GM19043 (cell line): ENCODE results near the gene MGLL.

Experiments
- ATAC-seq: cut with Tn5 transposase; IDR thresholded peaks from one replicate; pipeline ENCODE4 v1.9.1; 2021; ENCODE audit warnings: low read depth; ENCODE audit not compliant: unreplicated experiment

The MGLL gene

DNA sequence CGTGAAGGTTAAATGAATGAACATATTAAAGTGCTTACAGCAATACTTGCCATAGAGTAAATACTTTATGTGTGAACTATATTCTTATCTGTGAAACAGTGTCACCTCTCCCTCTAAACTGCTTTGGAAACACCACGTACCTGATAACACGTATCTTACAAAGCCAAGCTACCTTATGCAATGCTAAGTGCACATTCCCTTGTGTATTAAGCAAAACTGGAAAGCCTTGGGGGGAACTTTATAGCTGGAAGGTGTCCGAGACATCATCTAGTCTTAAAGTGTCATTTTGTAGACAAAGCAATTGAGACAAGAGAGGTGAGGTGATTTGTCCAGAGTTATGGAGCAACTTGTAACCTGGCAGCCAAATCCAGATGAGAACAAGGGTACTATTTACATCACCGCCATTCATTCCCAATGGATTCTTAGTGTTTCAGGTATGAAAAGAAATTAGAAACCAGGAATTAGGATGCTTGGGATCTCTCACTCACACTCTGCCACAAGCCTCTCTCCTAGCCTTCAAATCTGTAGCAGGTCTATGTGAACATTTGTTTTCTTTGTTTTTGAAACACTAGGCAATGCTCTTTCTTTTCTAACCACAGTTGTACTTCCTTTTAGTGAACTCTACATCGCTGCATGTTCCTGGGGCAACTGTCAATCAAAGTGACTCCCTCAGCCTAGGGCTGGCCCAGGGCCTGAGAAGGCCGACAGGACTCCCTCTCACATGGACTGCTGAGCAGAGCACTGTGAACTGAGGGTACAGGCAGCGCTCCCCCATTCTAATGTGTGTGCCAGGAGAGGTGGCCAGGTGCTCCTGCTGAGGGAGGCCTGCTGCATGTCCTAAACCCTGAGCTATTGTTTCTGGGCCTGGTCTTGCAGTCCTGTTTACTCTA lies 13.9 kb upstream of the MGLL start:
- peak; percentile 91 for ATAC-seq

DNA sequence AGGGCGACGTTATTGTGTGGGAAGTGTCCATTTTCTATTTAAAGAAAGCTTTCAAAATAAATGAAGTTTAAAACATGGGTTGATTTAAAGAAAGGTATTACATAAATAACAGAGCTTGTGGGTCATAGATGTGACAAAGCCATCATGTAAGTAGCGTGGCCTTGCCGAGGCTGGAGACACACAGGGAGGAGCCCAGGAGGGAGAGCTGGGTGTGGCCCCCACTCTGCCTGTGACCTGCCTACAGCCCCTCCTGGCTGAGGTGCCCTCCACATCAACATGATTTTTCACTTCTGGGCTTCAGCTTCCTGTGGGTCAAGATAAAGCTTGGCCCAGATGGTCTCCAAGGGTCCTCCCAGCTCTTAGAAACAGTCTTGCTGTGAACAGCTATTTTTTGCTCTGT lies 12.5 kb upstream of the MGLL start:
- ATAC-seq = no peak

DNA sequence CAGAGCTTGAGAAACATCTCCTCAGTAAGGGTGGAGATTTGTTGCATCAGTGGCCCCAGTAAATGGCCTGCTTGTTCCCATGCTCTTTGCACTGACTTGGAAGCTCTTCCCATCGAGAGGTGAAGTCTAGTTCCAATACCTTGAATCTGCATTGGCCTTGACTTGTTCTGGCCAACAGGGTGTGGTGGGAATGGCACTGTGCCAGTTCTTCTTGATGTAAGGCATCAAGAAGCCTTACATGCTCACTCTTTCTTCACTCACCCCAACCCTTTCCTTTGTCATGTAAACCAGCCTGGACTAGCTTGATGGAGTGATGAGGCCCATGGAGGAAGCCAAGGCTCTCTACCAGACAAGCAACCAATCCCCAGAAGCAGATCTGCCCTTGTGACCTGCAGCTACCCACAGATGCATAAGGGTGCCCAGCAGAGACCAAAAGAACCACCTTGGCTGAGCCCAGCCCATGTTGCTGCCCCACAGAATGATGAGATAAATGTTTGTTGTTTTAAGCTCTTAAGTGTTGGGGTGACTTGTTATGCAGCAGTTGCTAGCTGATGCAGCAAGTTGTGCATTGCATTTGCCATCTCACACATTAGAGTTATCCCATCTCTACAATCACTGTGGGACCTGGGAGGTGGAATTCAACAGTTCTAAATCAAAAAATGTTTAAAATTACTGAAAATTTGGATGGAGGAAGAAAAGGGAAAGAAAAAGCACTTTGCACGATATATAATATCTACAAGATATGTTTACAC lies 11.1 kb upstream of the MGLL start:
- ATAC-seq = no peak

DNA sequence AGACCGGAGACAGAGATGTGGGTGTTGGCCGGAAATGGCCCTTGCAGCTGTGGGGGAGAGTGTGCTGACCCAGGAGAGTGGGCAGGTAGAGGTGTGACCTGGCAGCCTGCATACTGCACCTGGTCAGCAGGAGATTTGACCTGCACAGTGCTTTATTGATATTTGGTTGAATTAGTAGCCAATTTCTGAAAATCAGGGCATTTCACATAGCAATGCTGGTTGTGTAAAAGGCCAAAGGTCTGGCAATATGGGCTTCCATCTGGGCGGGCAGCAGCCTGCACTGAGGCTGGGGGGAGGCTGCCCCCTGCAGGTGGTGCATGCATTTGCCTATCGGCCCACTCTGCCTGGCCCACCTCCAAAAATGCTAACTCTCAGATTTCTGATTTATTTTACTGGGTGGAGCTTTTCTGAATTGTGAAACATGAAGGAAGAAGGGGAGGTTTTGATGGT lies 9.4 kb upstream of the MGLL start:
- no peak for ATAC-seq

DNA sequence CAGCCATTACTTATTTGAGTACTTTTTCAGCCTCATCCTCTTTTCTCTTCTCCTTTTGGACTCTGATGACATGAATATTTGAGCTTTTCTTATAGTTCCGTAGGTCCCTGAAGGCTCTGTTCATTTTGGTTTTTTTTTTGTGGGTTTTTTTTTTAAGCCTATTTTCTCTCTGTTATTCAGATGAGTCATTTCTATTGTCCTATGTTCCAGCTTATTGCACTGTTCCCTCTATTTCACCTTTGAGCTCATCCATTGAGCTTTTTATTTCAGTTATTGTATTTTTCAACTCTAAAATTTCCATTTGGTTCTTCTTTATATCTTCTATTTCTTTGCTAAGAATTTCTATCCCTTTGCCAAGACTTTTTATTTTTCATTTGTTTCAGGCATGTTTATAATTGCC lies 7.2 kb upstream of the MGLL start:
- ATAC-seq = no peak

DNA sequence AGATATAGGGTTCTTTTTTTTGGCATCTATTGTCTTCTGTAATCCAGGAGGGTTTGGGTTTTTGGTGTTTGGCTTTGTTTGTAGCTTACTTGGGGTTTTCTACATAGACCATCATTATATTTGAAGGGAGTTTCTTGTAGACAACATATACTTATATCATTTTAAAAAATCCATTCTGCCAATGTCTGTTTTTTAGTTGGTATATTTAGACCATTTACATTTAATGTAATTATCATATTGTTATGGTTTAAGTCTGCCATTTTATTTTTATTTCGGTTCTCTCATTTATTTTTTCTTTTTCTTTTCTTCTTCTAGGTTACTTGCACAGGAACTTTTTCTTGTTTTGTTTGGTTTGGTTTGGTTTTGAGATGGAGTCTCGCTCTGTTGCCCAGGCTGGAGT lies 5.5 kb upstream of the MGLL start:
- no peak for ATAC-seq

DNA sequence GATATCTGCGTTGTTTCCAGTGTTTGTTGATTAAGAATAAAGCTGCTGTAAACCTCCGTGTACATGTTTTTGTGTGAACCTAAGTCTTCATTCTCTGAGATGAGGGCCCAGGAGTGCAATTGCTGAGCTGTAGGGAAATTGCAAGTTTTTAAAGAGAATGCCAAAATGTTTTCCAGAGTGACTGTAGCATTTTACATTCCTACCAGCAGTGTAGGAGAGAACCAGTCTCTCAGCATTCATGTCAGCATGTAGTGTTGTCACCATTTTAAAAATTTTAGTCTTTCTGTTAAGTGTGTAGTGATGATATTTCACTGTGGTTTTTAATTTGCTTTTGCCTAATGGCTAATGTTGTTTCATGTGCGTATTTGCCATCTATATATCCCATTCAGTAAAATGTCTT lies 3.4 kb upstream of the MGLL start:
- ATAC-seq = no peak

DNA sequence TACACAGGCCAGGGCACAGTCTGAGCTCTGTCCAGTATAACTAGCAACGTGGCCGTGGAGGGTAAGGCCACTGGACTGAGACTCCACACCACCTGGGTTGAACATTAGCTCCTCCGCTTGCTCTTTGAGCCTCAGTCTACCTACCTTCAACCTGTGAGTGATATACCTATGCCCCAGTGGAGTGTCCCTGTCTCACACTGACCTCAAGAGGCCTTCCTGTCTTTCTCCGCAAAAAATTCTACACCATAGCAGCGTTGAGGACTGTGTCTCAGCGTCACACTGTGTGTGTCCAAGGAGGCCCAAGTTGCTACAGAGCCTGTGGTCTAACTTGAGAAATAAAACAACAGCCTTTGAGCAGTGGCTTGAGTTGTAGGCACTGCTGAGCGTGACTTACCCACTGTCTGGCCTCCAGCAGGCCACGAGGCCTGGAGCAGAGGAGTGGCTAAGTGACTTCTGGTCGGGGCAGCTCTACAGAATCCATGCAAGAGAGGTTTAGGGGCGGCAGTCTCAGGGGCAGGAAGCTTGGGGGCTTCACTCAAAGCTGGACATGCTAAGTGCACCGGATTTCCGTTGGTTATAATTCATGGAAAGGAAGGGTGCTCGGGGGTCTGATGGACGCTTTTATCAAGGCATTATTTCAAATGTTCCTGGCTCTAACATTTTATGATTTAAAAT lies 2.0 kb upstream of the MGLL start:
- no peak for ATAC-seq

DNA sequence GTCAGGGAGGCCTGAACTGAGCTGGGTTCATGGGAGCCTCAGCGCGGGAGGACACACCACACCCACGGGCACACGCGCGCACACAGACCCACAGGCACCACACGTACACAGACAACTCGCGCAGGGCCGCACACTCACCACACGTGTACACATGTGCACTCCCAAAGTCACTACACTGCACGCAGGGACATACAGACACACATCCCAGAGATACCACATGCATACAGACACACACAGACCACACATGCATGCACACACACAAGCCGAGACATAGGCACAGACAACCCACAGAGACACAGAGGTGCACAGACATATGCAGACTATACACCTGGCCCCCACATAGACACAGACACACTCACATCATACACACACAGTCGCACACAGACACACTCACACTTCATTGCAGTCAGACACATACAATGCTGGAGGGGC lies 1.1 kb upstream of the MGLL start:
- ATAC-seq = no peak

DNA sequence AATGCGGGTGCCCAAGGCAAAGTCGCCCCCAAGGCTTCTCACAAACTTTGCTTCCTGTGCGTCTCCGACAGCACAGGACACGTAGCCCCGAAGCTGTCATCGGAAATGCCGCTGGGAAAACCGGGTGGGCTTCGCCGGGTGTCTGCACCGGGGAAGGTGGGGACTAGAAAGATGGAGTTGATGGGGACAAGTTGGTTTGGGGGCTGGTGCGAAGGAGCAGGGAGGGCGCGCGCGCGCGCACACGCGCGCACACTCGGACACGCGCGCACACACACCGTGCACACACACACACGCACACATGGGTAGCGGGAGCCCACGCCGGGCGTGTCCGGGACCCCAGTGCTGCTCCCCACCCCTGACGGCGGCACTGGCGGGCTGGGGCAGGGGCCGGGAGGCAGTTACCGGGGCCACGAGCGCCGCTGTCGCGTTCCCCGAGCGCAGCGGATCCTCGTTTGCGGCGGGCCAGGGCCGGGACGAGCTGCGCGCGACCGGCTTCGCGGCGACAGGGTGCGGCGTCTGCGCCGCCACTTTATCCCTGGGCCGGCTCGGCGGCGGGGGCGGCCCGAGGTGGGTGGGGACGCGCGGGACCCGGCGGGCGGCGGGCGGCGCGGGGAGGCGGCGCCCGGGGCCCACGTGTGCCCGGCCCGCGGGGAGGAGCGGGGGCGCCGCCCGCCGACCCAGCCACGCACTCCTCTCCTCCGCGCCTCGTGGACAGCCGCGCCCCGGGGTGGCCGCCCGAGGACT lies 539 bp upstream of the MGLL start:
- peak; percentile 28 for ATAC-seq

DNA sequence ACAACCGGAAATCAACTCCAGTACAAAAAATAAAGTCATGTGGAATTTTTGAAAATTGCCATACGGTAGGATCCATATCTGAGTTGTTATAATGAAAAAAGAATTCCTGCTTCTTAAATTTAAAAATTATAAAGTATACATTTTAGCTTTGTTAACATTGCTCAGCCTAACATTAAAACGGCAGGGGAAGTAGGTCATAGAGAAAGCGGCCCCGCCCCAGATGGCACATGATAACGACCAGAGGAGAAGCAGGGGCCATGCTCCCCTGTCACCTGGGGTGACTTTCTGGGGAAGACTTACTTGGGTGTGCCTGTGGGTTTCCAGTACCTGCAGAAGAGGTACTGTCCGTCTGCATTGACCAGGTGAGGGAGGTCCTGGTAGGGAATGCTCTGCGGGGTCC lies 921 bp downstream of the MGLL start:
- no peak for ATAC-seq

DNA sequence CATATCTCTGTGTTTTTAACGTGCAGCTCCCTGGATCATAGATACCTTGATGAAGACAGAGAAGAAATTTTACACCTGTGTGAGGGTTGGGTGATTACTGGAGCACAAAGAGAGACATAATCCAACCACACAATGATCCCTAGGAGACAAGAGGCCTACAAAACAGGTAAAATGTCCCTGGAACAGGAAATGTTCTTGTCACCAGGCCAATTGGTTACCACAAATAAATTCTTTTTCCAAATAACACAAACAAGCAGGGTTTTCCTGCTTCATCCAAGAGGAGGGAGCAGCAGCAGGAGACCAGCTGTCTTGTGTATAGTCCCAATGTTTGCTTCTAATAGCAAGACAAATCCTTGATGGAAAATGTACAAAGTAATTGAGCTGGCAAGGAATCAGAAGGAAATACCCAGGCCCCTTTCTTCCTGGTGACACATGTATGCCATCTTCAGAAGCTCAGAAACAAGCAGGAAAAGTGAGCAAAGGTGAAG lies 1.4 kb downstream of the MGLL start:
- ATAC-seq = no peak

DNA sequence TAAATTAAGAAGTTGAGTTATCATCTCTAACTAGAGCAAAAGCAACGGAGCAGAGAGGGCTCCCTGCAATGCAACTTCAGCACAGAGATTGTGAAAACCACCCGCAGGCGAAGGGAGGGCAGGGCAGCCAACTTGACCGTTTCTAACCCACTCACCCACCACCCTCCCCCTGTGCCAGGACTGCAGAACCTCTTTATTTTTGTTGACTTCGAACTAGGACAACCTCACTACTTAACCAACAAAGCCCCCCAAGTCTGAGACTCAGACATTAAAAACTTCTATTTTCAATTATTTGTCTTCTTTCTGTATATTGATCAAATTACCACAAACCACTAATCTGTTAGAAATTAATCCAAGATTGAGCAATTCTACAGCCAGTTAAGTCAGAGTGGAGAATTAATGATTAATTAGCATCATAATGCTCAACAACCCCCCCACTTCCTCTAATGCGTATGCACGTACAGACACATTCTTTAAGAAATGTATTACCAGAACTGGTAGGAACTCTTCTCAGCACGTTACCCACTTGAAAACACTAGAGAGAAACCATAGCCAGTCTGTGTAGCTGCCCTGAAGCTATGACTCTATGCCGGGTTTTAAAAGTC lies 2.0 kb downstream of the MGLL start:
- ATAC-seq = no peak

DNA sequence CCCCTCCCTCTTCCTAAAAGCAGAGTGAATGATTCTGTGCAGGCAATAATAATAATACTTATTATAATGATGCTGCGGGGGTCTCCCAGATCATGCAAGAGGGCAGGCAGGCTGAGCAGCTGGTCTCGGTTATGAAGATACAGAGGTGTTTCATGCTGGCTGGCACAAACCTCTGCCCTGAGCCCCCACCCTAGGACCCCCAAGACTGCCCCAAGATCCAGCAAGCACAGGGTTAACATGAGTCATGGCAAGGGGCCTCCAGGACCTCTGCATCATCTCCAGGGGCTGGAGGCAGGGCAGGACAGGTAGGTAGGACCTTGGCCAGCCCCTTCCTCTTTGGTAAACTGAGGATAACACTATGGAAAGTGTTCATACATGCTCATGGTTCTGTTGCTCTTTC lies 2.7 kb downstream of the MGLL start:
- ATAC-seq = no peak

DNA sequence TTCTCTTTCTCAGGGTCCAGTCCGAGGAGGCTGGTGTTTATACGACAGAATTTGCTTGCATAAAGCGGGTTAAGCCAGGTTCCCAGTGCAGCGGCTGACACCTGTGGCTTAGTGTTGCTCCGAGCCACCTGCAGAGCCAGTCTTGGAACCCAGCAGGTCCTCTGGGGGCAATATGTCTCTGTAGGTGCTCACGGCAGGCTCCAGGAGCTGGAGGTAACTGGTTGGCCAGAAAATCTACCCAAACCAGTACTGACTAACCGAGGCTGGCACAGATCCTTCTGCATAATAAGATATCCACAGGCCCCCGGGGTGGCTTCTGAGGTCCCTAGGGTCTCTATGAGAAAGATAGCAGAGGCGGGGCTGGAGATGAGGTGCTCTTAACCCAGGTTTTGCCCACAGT lies 3.2 kb downstream of the MGLL start:
- ATAC-seq = no peak

DNA sequence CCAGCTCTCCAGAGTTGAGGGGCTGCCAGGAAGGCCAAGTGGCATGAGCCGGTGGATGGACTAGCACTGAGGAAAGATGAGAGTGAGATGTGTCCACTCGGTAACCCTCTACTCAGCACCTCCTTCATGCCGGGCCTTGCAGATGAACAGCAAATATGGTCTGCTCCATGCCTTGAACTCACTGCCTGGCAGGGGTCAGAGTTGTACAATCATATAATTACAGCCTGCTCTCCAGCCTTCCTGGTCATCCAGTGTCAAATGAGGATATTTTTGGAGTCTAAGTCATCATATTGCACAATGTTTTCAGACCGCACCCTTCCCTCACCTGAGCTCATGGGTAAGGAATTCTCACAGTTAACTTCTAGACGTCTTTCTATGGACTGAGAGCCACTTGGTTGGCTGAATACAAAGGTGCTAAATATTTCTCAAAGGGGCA lies 4.9 kb downstream of the MGLL start:
- ATAC-seq = no peak

DNA sequence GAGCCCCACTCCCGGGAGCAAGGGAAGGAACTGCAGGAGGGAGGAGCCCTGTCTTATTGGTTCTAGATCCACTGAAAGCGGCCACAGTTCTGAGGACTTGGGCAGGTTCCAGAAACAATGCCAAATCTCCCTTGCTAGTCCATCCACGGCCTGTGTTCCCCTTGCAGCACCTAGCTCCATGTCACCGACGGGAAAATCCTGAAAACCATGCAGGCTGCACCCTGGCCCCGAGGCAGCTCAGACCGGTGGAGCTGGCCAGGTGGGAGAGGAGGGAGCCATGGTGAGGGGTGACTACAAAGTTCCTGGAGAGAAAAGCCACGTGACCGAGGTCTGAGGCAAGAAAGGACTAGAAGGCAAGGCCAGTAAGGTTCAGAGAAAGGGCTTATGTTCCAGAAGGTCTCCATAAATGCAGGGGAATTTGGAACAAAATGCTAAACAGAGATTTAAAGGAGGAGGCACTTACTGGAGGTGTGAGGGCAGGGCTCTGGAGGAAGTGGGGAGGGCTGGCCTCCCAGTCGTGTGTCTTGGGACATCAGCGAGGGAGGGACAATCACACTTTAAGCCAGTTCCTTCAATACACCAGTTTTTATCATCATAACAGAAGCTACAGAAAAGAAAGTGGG lies 5.4 kb downstream of the MGLL start:
- no peak for ATAC-seq

DNA sequence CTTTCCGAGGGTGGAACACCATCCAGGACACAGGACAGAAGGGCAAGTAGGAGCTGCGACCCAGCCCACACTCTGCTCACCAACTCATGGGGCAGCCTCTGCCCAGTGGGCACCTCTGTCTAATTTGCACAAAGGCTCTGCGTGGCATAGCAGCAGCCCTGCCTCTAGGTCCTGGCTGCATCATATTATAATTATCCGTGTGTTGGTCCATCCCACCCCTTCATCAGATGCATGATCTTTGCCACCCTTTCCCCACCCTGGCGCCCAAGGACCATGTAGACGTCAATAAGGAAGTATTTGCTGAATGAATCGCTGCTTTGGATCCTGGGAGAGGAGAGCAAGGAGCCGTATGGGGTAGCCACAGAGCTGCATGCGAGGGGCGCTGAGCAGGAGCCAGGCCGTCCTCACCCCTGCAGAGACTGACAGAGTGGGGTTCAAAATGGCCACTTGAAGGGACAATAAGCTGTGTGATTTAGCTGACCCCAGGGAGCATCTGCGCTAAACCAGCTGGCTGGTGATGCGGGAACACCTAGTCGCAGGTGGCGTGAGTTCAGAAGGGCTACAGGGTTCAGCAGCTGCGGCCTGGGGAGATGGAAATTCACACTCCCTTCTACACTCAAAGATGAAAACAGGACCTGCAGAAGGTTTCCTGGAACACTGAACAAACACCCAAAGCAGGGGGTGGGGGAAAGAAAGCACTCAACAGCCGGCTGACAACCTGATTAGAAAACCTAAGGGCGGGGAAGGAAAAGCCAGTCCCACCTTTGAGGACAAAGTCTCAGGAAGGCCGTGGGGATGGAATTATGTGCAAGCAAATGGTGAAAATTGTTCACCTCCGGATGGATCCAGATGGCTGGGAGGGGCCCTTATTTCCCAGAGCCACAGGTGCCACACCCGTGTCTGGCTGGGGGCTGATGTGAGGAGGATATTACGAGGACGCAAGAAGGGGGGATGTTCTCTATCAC lies 6.4 kb downstream of the MGLL start:
- no peak for ATAC-seq
